Epithelial cell of esophagus (primary cell): ENCODE results near the gene KRTAP5-5.
"Not testable (repeated sequence)": the region's sequence is repeated elsewhere in the genome, so short reads cannot be mapped to it uniquely, and the experiment has no call there.

Experiments
- DNase-seq: peaks from one replicate; pipeline ENCODE4 v3.0.0; 2010; ENCODE audit warnings: low read depth
- H3K4me3 ChIP-seq: 2 replicates; pipeline ENCODE4 v1.5.1; 2011; ENCODE audit warnings: mild to moderate bottlenecking, low read length, control low read depth
- CTCF ChIP-seq: IDR thresholded peaks from 2 replicates; pipeline ENCODE4 v1.5.1; 2011; ENCODE audit warnings: low read depth, mild to moderate bottlenecking, low read length, control low read depth, inconsistent platforms; ENCODE audit not compliant: insufficient read depth; ENCODE audit errors: missing control alignments

Gene KRTAP5-5

GRCh38 chr11:1645357-1645821 lies 15.8 kb downstream of the KRTAP5-5 start:
- DNase-seq = no peak
- no peak overlapping the region for H3K4me3 ChIP-seq
- TF ChIP-seq CTCF = no peak

GRCh38 chr11:1646540-1646939 lies 17.0 kb downstream of the KRTAP5-5 start:
- not testable (repeated sequence) for H3K4me3 ChIP-seq, DNase-seq

- no peak for DNase-seq
- H3K4me3 ChIP-seq = no peak overlapping the region
- TF ChIP-seq CTCF = no peak
Measured at GRCh38 chr11:1647901-1648652, 18.5 kb downstream of the KRTAP5-5 start.

GRCh38 chr11:1648653-1649420 lies 19.3 kb downstream of the KRTAP5-5 start:
- no peak for TF ChIP-seq CTCF
- DNase-seq = no peak
- H3K4me3 ChIP-seq = no peak overlapping the region

- peak; percentile 3 for TF ChIP-seq CTCF
- peak; percentile 84 for DNase-seq
- no peak overlapping the region for H3K4me3 ChIP-seq
Measured at GRCh38 chr11:1650034-1650917, 20.7 kb downstream of the KRTAP5-5 start.

- no peak for DNase-seq
- H3K4me3 ChIP-seq = no peak overlapping the region
- no peak for TF ChIP-seq CTCF
Measured at GRCh38 chr11:1650918-1651262, 21.3 kb downstream of the KRTAP5-5 start.

GRCh38 chr11:1651411-1651980 lies 21.9 kb downstream of the KRTAP5-5 start:
- no peak for DNase-seq
- H3K4me3 ChIP-seq = no peak overlapping the region
- TF ChIP-seq CTCF = no peak
